ENCODE data around the gene GRIP1. TPM values are rescaled to one million over a fixed set of nuclear protein-coding genes. Genes with fewer than 3 reads are reported as not detected.

Gene GRIP1
- total and polyA plus RNA-seq, 2 of the 4 experiments (the other 2 are of a cell fraction): under 0.01 to 0.07 TPM

GRCh38 chr12:66367015-66367667 lies 311.7 kb downstream of the GRIP1 start:
- no CpG with 5 or more reads among the region's 3 CpGs for whole genome bisulfite sequencing, 2 experiments (ENCODE audit: extremely low coverage in 2 of 2, insufficient read length in 1 of 2)

More at GRCh38 chr12:66367015-66367667, 311.7 kb downstream of the GRIP1 start:
- Histone ChIP-seq H4K8ac (ENCODE audit: low read depth in 2 of 2, low read length in 2 of 2) (no peak overlapping the region), H2BK5ac (ENCODE audit: low read depth, low read length, poor library complexity, severe bottlenecking) (no peak overlapping the region), H3K18ac (ENCODE audit: low read depth, low read length) (no peak overlapping the region), H3K27ac (ENCODE audit: insufficient read depth, low read length) (no peak overlapping the region), H2AK5ac (ENCODE audit: low read depth, low read length) (no peak overlapping the region), H2AK9ac (replicated peaks; ENCODE audit: low read depth, low read length, poor library complexity) (no peak overlapping the region), H3K27me3 (ENCODE audit: control insufficient read depth, insufficient read depth, low read length) (peaks cover 7% of the 10 kb centered on the region), H3K56ac (ENCODE audit: extremely low read depth, insufficient read depth, low read length) (no peak overlapping the region), H4K20me1 (ENCODE audit: insufficient read depth, low read length) (no peaks in the 10 kb centered on the region), H3K4ac (ENCODE audit: low read depth, low read length) (no peak overlapping the region), H2BK120ac (ENCODE audit: low read depth, low read length) (no peak overlapping the region), H3K9ac (ENCODE audit: low read depth, low read length) (no peak overlapping the region), H3K9me1 (ENCODE audit: insufficient read depth, low read length) (no peaks in the 10 kb centered on the region), H2BK15ac (ENCODE audit: low read depth, low read length) (no peak overlapping the region), H3K14ac (replicated peaks; ENCODE audit: low read depth, low read length) (no peak overlapping the region), H3K4me1 (ENCODE audit: control insufficient read depth, insufficient read depth, low read length) (peaks cover 2% of the 10 kb centered on the region; the same call in 1 of the 2 replicates), H4K91ac (ENCODE audit: insufficient read depth, low read depth, low read length) (no peak overlapping the region), H2AFZ (replicated peaks; ENCODE audit: low read length, poor library complexity) (no peak overlapping the region), H3K36me3 (ENCODE audit: control insufficient read depth, insufficient read depth, low read length) (no peaks in the 10 kb centered on the region), H3K23ac (ENCODE audit: low read depth, low read length) (no peak overlapping the region), H3K79me1 (ENCODE audit: low read depth in 1 of 2, low read length in 2 of 2) (no peaks in the 10 kb centered on the region), H2BK20ac (ENCODE audit: low read depth, low read length) (no peak overlapping the region), H3K4me2 (ENCODE audit: low read depth, low read length) (no peak overlapping the region), H3K9me3 (ENCODE audit: control insufficient read depth, insufficient read depth, low read length) (no peaks in the 10 kb centered on the region), H3K4me3 (ENCODE audit: insufficient read depth, low read depth, low read length) (no peak overlapping the region), H4K5ac (ENCODE audit: low read depth, low read length) (no peak overlapping the region)
- ChIA-PET POLR2A (ENCODE audit: unreplicated experiment) (no interaction called here), CTCF (interaction anchor here (1.2 kb wide), 1 partner anchor 19 kb away, joined by 3 read pairs; no protein-coding TSS in a partner anchor)
- in situ Hi-C loops (cut with MboI; ENCODE audit: low sequenced_read_pairs) (no loop called here), dilution Hi-C loops (cut with HindIII; ENCODE audit: low sequenced_read_pairs, unreplicated experiment) (no loop called here), intact Hi-C loops (cut with micrococcal nuclease) (no loop called here)
- DNase-seq: no peak
- BruUV-seq (replicated peaks): no TSS peak
- peak; percentile 55 for TF ChIP-seq MAFK (IDR thresholded peaks at IDR 0.05; ENCODE audit: low read depth, low read length)
- TF ChIP-seq RAD21 (IDR thresholded peaks at IDR 0.05; ENCODE audit: low read length): no peak
- ATAC-seq (ENCODE audit: low read depth): no peak
